HepG2 (cell line): ENCODE measurements around the gene FGF1. TPM values are rescaled to one million over a fixed set of nuclear protein-coding genes. Genes with fewer than 3 reads are reported as not detected.

Experiments
- ATAC-seq: fragments of 200-7000 bp; cut with Tn5 transposase; 3 replicates; pipeline ENCODE4 v1.9.1; 2020; ENCODE audit warnings: mild to moderate bottlenecking, moderate library complexity
- BruUV-seq: library from RNA; stranded (reverse); fragments of 400-500 nt; replicated peaks from 2 replicates; lab custom pipeline; 2021; lab: Mats Ljungman, UMichigan
- CTCF ChIA-PET: fragments of 300-600 bp; formaldehyde crosslinking; extraction: SDS; loops from one replicate; lab custom pipeline; 2021; ENCODE audit warnings: low total read pairs, inconsistent platforms, low intra/inter-chr PET ratio; lab: Yijun Ruan, JAX
- POLR2A ChIA-PET: fragments of 350-600 bp; sonication (Branson Sonifier 250); formaldehyde crosslinking; loops from one replicate; lab custom pipeline; 2020; ENCODE audit warnings: antibody characterized with exemption, inconsistent platforms; lab: Yijun Ruan, JAX
- DNase-seq: peaks from one replicate; pipeline ENCODE4 v3.0.0-alpha.2; 2015; ENCODE audit warnings: low spot score
- FAIRE-seq: peaks from 3 replicates; lab custom pipeline; 2011; peaks lifted over from hg19 to GRCh38; lab: Jason Lieb, UNC
- H2AFZ ChIP-seq: one replicate; pipeline ENCODE4 v1.6.1; 2011; ENCODE audit warnings: low read length, inconsistent platforms
- H3K27ac ChIP-seq: fragments of 300-600 bp; 3 replicates; pipeline ENCODE4 v1.8.0; 2011; ENCODE audit warnings: mixed run types, mild to moderate bottlenecking, mixed read lengths, low read length, inconsistent platforms; ENCODE audit not compliant: insufficient read depth; ENCODE audit errors: extremely low read length
- H3K27me3 ChIP-seq, 2 experiments: fragments of 200-600 bp in 1 of 2; 2 replicates in 1 of 2; 3 replicates in 1 of 2; pipeline versions ENCODE4 v1.6.0 to v1.8.0; 2011; ENCODE audit warnings: low read length in 2 of 2, mild to moderate bottlenecking in 2 of 2, moderate library complexity in 2 of 2, inconsistent platforms in 1 of 2; ENCODE audit not compliant: insufficient read depth in 2 of 2, control insufficient read depth in 1 of 2
- H3K36me3 ChIP-seq, 2 experiments: fragments of 200-600 bp in 1 of 2; replicated peaks in 1 of 2; 2 replicates in 1 of 2; 3 replicates in 1 of 2; pipeline versions ENCODE4 v1.5.1 to v1.8.0; 2011; ENCODE audit warnings: low read length in 2 of 2, inconsistent platforms in 1 of 2; ENCODE audit not compliant: insufficient read depth in 2 of 2, control insufficient read depth in 1 of 2
- H3K4me1 ChIP-seq: 2 replicates; pipeline ENCODE4 v1.5.1; 2012; ENCODE audit warnings: low read length, inconsistent platforms; ENCODE audit not compliant: insufficient read depth
- H3K4me2 ChIP-seq: 2 replicates; pipeline ENCODE4 v1.6.0; 2011; ENCODE audit warnings: low read depth, low read length, inconsistent platforms
- H3K4me3 ChIP-seq, 3 experiments: fragments of 200-600 bp in 1 of 3; sonication (generic), shearing (Covaris generic) in 1 of 3; replicated peaks in 1 of 3; 2 replicates each; pipeline ENCODE4 v1.5.1; 2011 to 2016; ENCODE audit warnings: low read length in 3 of 3, inconsistent platforms in 2 of 3, low read depth in 2 of 3, mild to moderate bottlenecking in 2 of 3, control low read depth in 1 of 3, mixed read lengths in 1 of 3; ENCODE audit not compliant: insufficient read depth in 1 of 3
- H3K79me2 ChIP-seq: one replicate; pipeline ENCODE4 v1.6.1; 2011; ENCODE audit warnings: low read length, inconsistent platforms; ENCODE audit not compliant: insufficient read depth
- H3K9ac ChIP-seq: 2 replicates; pipeline ENCODE4 v1.6.0; 2011; ENCODE audit warnings: mild to moderate bottlenecking, low read depth, low read length, inconsistent platforms; ENCODE audit not compliant: insufficient read depth
- H3K9me3 ChIP-seq: 2 replicates; pipeline ENCODE4 v1.5.1; 2012; ENCODE audit warnings: mild to moderate bottlenecking, low read length
- H4K20me1 ChIP-seq: 2 replicates; pipeline ENCODE4 v1.6.0; 2011; ENCODE audit warnings: inconsistent platforms, mild to moderate bottlenecking, low read length, moderate library complexity; ENCODE audit not compliant: insufficient read depth
- CBFB ChIP-seq: sonication (generic); formaldehyde crosslinking; IDR thresholded peaks from 2 replicates; pipeline ENCODE4 v1.4.0; 2020; ENCODE audit warnings: missing genetic modification reagents
- CTCF ChIP-seq: sonication (generic); formaldehyde crosslinking; IDR thresholded peaks from 2 replicates; pipeline ENCODE4 v1.5.0; 2020; ENCODE audit warnings: mild to moderate bottlenecking, missing genetic modification reagents, moderate library complexity
- HMGXB4 ChIP-seq, 2 experiments: sonication (generic) in 1 of 2; formaldehyde crosslinking in 1 of 2; IDR thresholded peaks; 2 replicates each; pipeline versions ENCODE4 v1.4.0 to v1.6.1; 2018 to 2020; ENCODE audit warnings: missing genetic modification reagents in 2 of 2, borderline replicate concordance in 1 of 2, low read depth in 1 of 2, mild to moderate bottlenecking in 1 of 2, missing biosample characterization in 1 of 2
- KDM6A ChIP-seq: IDR thresholded peaks from 2 replicates; pipeline ENCODE4 v1.6.1; 2016; ENCODE audit warnings: low read depth
- KLF12 ChIP-seq: sonication (generic); formaldehyde crosslinking; IDR thresholded peaks from 2 replicates; pipeline ENCODE4 v1.4.0; 2020; ENCODE audit warnings: missing genetic modification reagents, borderline replicate concordance
- KMT2B ChIP-seq: IDR thresholded peaks from 2 replicates; pipeline ENCODE4 v1.6.1; 2016; ENCODE audit warnings: missing genetic modification reagents, missing compliant biosample characterization
- MIXL1 ChIP-seq: IDR thresholded peaks from 2 replicates; pipeline ENCODE4 v1.6.1; 2016
- RAD21 ChIP-seq: fragments of 450-650 bp; formaldehyde crosslinking; IDR thresholded peaks from 2 replicates; pipeline ENCODE4 v1.5.0; 2020; ENCODE audit warnings: mild to moderate bottlenecking
- SMC3 ChIP-seq: IDR thresholded peaks from 2 replicates; pipeline ENCODE4 v1.6.1; 2011; ENCODE audit warnings: low read length, improper control_type of control experiment
- SNAPC4 ChIP-seq: sonication (generic); formaldehyde crosslinking; IDR thresholded peaks from 2 replicates; pipeline ENCODE4 v1.4.0; 2020; ENCODE audit warnings: mild to moderate bottlenecking, missing genetic modification reagents
- STAG1 ChIP-seq: sonication (generic); formaldehyde crosslinking; IDR thresholded peaks from 2 replicates; pipeline ENCODE4 v1.4.0; 2020; ENCODE audit warnings: missing genetic modification reagents
- TBX3 ChIP-seq: fragments of 450-650 bp; IDR thresholded peaks from 2 replicates; pipeline ENCODE4 v1.6.1; 2017; ENCODE audit warnings: antibody characterized with exemption, mild to moderate bottlenecking, inconsistent platforms, borderline replicate concordance
- ZBTB2 ChIP-seq: sonication (generic); formaldehyde crosslinking; IDR thresholded peaks from 2 replicates; pipeline ENCODE4 v1.8.0; 2022; ENCODE audit warnings: low read depth, missing genetic modification reagents
- ZNF703 ChIP-seq: sonication (generic); formaldehyde crosslinking; IDR thresholded peaks from 2 replicates; pipeline ENCODE4 v1.5.1; 2020; ENCODE audit warnings: missing genetic modification reagents, mild to moderate bottlenecking, moderate library complexity, borderline replicate concordance
- WGBS: methylation state at CpG from one replicate; pipeline ENCODE4 v1.1.6; 2017; ENCODE audit warnings: low lambda C conversion rate; 5-methylcytosine and 5-hydroxymethylcytosine counted together
- in situ Hi-C: cut with HindIII; loops from 2 replicates; pipeline ENCODE4 v1.10.0; 2017; ENCODE audit warnings: low pct_unique_long_range_greater_than_20kb; ENCODE audit not compliant: extremely low pct_ligation_motif_present
- intact Hi-C: fragments of 100-400 bp; cut with micrococcal nuclease; formaldehyde crosslinking; loops from one replicate; pipeline ENCODE4 v1.10.0; 2022; ENCODE audit not compliant: unreplicated experiment
- polyA plus RNA-seq, 8 experiments: library from polyadenylated mRNA; depleted of rRNA in 3 of 8; stranded (reverse) in 7 of 8; unstranded in 1 of 8; fragments of >200 nt; fragmentation: Illumina TruSeq in 4 of 8; extraction: Trizol in 4 of 8; gene quantifications; 2 replicates each; pipeline versions ENCODE4 v1.2.1 to v1.2.3, GENCODE V29; 2011 to 2016; ENCODE audit warnings: low read depth in 4 of 8, missing spikeins in 1 of 8, mixed read lengths in 1 of 8; ENCODE audit not compliant: insufficient read depth in 1 of 8
- total RNA-seq, 5 experiments: library from RNA; depleted of rRNA; stranded (reverse); fragments of >200 nt; fragmentation: Illumina TruSeq; extraction: Trizol; gene quantifications; 2 replicates each; pipeline ENCODE4 v1.2.3, GENCODE V29; 2016; ENCODE audit warnings: low read depth in 1 of 5

Gene FGF1
- total and polyA plus RNA-seq, 2 of the 13 experiments (the other 11 are each of a cell fraction or from before 2014, with no cell fraction given), result not detected

- DNase-seq (peak; percentile 52), ATAC-seq (peak; percentile 66), FAIRE-seq (peak; percentile 79)
- Histone ChIP-seq H3K9ac (no peak overlapping the region), H3K9me3 (no peaks in the 10 kb centered on the region), H3K4me1 (peaks cover 44% of the 10 kb centered on the region), H2AFZ (no peak overlapping the region), H3K36me3 (no peaks in the 10 kb centered on the region), H3K4me2 (no peak overlapping the region), H3K27ac (no peak overlapping the region), H4K20me1 (no peaks in the 10 kb centered on the region), H3K79me2 (no peaks in the 10 kb centered on the region), H3K4me3 (no peak overlapping the region), H3K27me3 (peaks cover 4 to 53% of the 10 kb centered on the region in 2 experiments; a peak in 4 of 5 replicates)
- CTCF ChIA-PET, result interaction anchor here (3.0 to 3.6 kb wide), 2 partner anchors 163 to 171 kb away, joined by 19 to 28 read pairs; no protein-coding TSS in a partner anchor
- BruUV-seq, result no TSS peak
- in situ Hi-C loops, result no loop called here
- WGBS, result 51% methylated on average over 4 of the region's 11 CpGs
- POLR2A ChIA-PET, result no interaction called here
- intact Hi-C loops, result loop anchor here (1.0 kb wide), 4 partner anchors 31 to 198 kb away; no protein-coding TSS in a partner anchor
- TF ChIP-seq KLF12 (CRISPR knock-in tag) (no peak), ZBTB2 (CRISPR knock-in tag) (no peak), SNAPC4 (CRISPR knock-in tag) (no peak), STAG1 (CRISPR knock-in tag) (peak; percentile 88), ZNF703 (CRISPR knock-in tag) (no peak), CTCF (CRISPR knock-in tag) (peak; percentile 79), RAD21 (CRISPR knock-in tag) (peak; percentile 67), TBX3 (no peak), KDM6A (CRISPR knock-in tag) (no peak), KMT2B (CRISPR knock-in tag) (no peak), HMGXB4 (CRISPR knock-in tag; IDR thresholded peaks at IDR 0.05; ENCODE audit: borderline replicate concordance in 1 of 2, low read depth in 1 of 2) (0 out of 4 replicates have a peak, but pooled peaks of 1 of the 2 experiments have one; percentile 5), CBFB (CRISPR knock-in tag) (no peak), SMC3 (peak; percentile 66; the same call in 1 of the 2 replicates), MIXL1 (CRISPR knock-in tag) (0 out of 2 replicates have a peak, but pooled peaks have one; percentile 33)
Observed at GRCh38 chr5:142717582-142718215, 31.8 kb upstream of the FGF1 start.
